Type B pancreatic cell (in vitro differentiated cells): ENCODE data around the gene MAK. TPM values are rescaled to one million over a fixed set of nuclear protein-coding genes. Genes with fewer than 3 reads are reported as not detected.
A peak's percentile ranks its signal among the peaks of the same experiment; 100 is the strongest.
"Not testable (repeated sequence)": the region's sequence is repeated elsewhere in the genome, so short reads cannot be mapped to it uniquely, and the experiment has no call there.

Source experiments
- DNase-seq: peaks from one replicate; pipeline ENCODE4 v3.0.0; 2021; ENCODE audit warnings: mixed read lengths; ENCODE audit not compliant: unreplicated experiment; ENCODE audit errors: extremely low spot score
- H3K27ac Mint-ChIP-seq: 2 replicates; pipeline ENCODE4 v1.8.0; 2021; ENCODE audit warnings: mild to moderate bottlenecking, mixed read lengths
- H3K27me3 Mint-ChIP-seq: 2 replicates; pipeline ENCODE4 v1.8.0; 2021; ENCODE audit warnings: mixed read lengths
- H3K36me3 Mint-ChIP-seq: 2 replicates; pipeline ENCODE4 v1.8.0; 2021; ENCODE audit warnings: mixed read lengths
- H3K4me1 Mint-ChIP-seq: one replicate; pipeline ENCODE4 v1.8.0; 2021; ENCODE audit warnings: mixed read lengths; ENCODE audit not compliant: unreplicated experiment
- H3K4me3 Mint-ChIP-seq: 2 replicates; pipeline ENCODE4 v1.8.0; 2021; ENCODE audit warnings: mild to moderate bottlenecking, mixed read lengths
- H3K9me3 Mint-ChIP-seq: 2 replicates; pipeline ENCODE4 v1.8.0; 2021; ENCODE audit warnings: mixed read lengths
- CTCF ChIP-seq: fragments of 200-600 bp; sonication (generic); conservative IDR thresholded peaks from 2 replicates; pipeline ENCODE4 v1.5.0; 2021; ENCODE audit warnings: antibody characterized with exemption, mild to moderate bottlenecking
- total RNA-seq: library from RNA; stranded (reverse); gene quantifications from 2 replicates; pipeline ENCODE4 v1.2.1, GENCODE V29; 2021; ENCODE audit warnings: low replicate concordance

MAK gene
- total RNA-seq, 1 donor from 2014 or later: 1.6 TPM

GRCh38 chr6:10883312-10884244 is 45.2 kb upstream of the MAK start:
- DNase-seq: no peak
- peaks cover 76% of the 10 kb centered on the region for H3K27me3 Mint-ChIP-seq
- H3K4me3 Mint-ChIP-seq: peak overlapping the region; percentile 26
- no peak overlapping the region for H3K27ac Mint-ChIP-seq
- no peaks in the 10 kb centered on the region for H3K36me3 Mint-ChIP-seq
- TF ChIP-seq CTCF: no peak
- H3K9me3 Mint-ChIP-seq: no peaks in the 10 kb centered on the region
- H3K4me1 Mint-ChIP-seq: peaks cover 12% of the 10 kb centered on the region

GRCh38 chr6:10882657-10883171 is 44.4 kb upstream of the MAK start:
- no peak for DNase-seq
- no peaks in the 10 kb centered on the region for H3K9me3 Mint-ChIP-seq
- H3K4me1 Mint-ChIP-seq: peaks cover 6% of the 10 kb centered on the region
- H3K36me3 Mint-ChIP-seq: no peaks in the 10 kb centered on the region
- no peak for TF ChIP-seq CTCF
- peaks cover 78% of the 10 kb centered on the region for H3K27me3 Mint-ChIP-seq
- peak overlapping the region; percentile 82 for H3K4me3 Mint-ChIP-seq
- H3K27ac Mint-ChIP-seq: no peak overlapping the region

GRCh38 chr6:10882253-10882630 is 43.9 kb upstream of the MAK start:
- peaks cover 80% of the 10 kb centered on the region for H3K27me3 Mint-ChIP-seq
- not testable (repeated sequence) for H3K27ac Mint-ChIP-seq, DNase-seq, H3K9me3 Mint-ChIP-seq, H3K36me3 Mint-ChIP-seq, H3K4me1 Mint-ChIP-seq
- peak overlapping the region; percentile 82 for H3K4me3 Mint-ChIP-seq

GRCh38 chr6:10880366-10880765 is 42.0 kb upstream of the MAK start:
- Mint-ChIP-seq H3K36me3 (no peaks in the 10 kb centered on the region), H3K27me3 (peaks cover 67% of the 10 kb centered on the region), H3K4me3 (no peak overlapping the region), H3K9me3 (no peaks in the 10 kb centered on the region), H3K4me1 (no peaks in the 10 kb centered on the region), H3K27ac (no peak overlapping the region)
- no peak for TF ChIP-seq CTCF
- DNase-seq: no peak

GRCh38 chr6:10877871-10878270 is 39.5 kb upstream of the MAK start:
- no peak overlapping the region for H3K27ac Mint-ChIP-seq
- no peak overlapping the region for H3K4me3 Mint-ChIP-seq
- peaks cover 6% of the 10 kb centered on the region for H3K4me1 Mint-ChIP-seq
- no peaks in the 10 kb centered on the region for H3K9me3 Mint-ChIP-seq
- H3K36me3 Mint-ChIP-seq: no peaks in the 10 kb centered on the region
- no peak for TF ChIP-seq CTCF
- DNase-seq: no peak
- peaks cover 51% of the 10 kb centered on the region for H3K27me3 Mint-ChIP-seq

- Mint-ChIP-seq H3K4me1 (peaks cover 6% of the 10 kb centered on the region), H3K27me3 (peaks cover 42% of the 10 kb centered on the region), H3K4me3 (no peak overlapping the region), H3K36me3 (no peaks in the 10 kb centered on the region), H3K9me3 (no peaks in the 10 kb centered on the region), H3K27ac (no peak overlapping the region)
- DNase-seq: no peak
- no peak for TF ChIP-seq CTCF
Measured at GRCh38 chr6:10877012-10877411, 38.7 kb upstream of the MAK start.
